VCaP (cell line): ENCODE data around the gene HDAC9.

Source experiments
- H3K27ac ChIP-seq: fragments of 450-650 bp; 2 replicates; pipeline ENCODE4 v1.5.1; 2017
- TF ChIP-seq, protein P1 (sequence below): fragments of 450-650 bp; conservative IDR thresholded peaks from 2 replicates; pipeline ENCODE4 v1.5.1; 2017; ENCODE audit warnings: mild to moderate bottlenecking, moderate library complexity

The HDAC9 gene

DNA sequence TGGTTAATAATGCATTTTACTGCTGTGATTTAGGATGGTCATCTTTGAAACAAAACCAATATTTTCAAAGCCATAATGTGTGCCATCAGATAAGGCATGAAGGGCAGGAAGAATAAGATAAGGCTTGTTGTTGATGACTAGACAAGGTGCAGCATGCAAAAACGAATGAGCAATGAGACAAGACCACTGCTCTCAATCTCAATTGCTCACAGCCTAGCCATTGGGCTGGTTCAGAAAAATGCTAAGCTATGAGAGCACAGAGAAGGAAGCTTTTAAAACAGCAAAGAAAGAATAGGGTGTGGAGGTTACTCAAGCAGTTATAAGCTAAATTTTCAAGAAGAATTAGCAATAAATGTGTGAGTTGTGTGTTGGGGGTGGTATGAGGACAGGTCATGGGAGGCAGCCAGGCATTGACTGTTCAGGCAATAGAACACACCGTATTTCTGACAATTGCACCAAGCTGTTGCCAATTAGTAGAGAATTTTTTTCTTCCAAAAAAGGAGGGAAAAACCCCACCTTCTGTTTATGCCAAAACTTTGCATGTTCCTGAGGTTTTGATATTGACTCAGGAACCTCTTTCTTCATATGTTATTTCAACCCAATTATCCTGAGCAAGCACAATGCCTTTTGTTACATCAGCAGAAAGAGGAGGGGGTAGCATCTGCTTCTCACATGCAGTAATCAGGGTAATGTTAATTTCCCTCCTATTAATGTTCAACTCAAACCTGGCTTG lies 276.5 kb downstream of the HDAC9 start:
- TF ChIP-seq, protein P1, sequence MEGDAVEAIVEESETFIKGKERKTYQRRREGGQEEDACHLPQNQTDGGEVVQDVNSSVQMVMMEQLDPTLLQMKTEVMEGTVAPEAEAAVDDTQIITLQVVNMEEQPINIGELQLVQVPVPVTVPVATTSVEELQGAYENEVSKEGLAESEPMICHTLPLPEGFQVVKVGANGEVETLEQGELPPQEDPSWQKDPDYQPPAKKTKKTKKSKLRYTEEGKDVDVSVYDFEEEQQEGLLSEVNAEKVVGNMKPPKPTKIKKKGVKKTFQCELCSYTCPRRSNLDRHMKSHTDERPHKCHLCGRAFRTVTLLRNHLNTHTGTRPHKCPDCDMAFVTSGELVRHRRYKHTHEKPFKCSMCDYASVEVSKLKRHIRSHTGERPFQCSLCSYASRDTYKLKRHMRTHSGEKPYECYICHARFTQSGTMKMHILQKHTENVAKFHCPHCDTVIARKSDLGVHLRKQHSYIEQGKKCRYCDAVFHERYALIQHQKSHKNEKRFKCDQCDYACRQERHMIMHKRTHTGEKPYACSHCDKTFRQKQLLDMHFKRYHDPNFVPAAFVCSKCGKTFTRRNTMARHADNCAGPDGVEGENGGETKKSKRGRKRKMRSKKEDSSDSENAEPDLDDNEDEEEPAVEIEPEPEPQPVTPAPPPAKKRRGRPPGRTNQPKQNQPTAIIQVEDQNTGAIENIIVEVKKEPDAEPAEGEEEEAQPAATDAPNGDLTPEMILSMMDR = no peak
- H3K27ac ChIP-seq = no peak overlapping the region

DNA sequence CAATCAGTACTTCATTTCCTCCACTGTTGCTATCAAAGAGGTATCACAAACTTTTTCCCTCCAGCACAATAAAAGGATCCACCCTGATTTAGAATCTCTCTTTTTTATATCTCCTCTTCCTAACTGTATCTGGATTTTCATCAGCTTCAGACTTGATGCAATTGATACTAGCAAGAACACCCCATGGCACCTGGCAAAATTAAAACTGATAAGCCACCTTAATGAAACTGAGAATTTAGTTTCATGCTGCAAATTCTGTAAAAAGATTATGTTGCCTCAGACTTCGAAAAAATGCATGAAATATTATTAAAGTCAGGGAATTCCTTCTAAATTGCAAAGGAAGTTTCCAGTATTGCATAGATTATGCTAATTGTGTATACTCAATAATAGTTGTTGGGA lies 277.0 kb downstream of the HDAC9 start:
- TF ChIP-seq, protein P1 = no peak
- no peak overlapping the region for H3K27ac ChIP-seq

DNA sequence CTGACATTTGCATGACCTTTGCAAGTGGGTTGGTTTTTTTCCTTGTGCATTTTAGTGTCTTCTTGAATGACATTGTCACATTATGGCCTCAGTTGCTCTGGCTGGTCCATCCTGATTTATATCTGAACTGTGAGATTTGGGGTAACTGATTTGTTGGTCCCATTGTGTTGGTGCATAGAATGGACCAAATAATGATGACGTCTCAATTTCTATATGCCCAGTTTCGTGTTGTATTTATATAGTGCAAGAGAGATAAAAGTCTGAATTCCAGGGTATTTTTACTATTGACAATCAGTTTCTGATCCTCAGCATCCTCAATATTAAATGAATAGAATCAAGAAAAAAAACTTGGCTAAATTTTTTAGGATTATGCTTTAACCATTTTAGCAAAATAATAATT lies 281.8 kb downstream of the HDAC9 start:
- TF ChIP-seq, protein P1 = no peak
- no peak overlapping the region for H3K27ac ChIP-seq

DNA sequence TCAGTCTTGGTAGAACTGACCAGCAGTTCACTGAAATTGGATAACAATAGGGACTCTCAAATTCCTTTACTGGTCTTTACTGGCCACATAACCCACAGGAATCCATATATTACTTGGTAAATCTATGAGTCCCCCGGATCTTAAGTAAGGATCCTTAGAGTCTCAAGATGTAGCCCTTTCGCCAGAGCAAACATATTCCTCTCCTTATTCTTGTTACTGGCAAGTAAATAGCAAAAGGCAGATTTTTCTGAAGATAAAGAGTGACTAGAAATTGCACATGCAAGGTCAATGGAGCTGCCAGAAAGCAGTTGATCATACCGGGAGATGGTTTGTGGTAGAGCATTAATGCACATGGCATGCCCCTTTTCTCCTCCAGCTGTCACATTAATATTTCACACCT lies 283.0 kb downstream of the HDAC9 start:
- TF ChIP-seq, protein P1 = no peak

DNA sequence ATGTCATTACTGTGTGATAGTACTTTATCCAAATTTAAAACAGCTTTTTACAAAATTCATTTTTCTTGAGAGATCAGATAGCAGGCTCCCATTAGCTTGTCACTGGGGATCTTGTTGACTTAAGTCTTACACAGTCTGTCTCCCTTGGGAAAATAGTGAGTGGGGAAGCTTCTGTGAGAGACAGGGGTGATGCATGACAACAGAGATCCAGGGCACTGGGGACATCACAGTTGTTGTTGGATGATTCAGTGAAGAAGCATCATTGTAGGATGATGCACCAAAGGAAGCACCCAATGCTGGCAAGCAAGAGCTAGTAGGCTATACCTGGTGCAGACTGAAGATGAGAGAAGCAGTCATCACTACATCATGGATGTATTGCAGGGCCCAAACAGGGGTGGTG lies 284.7 kb downstream of the HDAC9 start:
- TF ChIP-seq, protein P1 = no peak
- no peak overlapping the region for H3K27ac ChIP-seq

More for the DNA sequence above, 283.0 kb downstream of the HDAC9 start:
- no peak overlapping the region for H3K27ac ChIP-seq

DNA sequence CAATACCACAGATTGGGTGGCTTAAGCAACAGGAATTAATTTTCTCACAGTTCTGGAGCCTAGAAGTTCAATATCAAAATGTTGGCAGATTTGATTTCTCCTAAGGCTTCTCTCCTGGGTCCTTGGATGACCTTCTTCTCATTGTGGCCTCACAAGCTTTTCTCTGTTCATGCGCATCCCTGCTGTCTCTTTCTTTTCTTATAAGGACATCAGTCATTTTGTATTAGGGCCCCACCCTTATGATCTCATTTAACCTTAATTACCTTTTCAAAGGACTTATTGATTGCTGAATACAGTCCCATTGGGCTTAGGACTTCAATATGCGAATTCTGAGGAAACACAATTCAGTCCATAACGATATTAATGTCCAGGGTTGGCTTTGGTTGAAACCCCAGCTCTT lies 285.4 kb downstream of the HDAC9 start:
- TF ChIP-seq, protein P1 = no peak
- no peak overlapping the region for H3K27ac ChIP-seq

DNA sequence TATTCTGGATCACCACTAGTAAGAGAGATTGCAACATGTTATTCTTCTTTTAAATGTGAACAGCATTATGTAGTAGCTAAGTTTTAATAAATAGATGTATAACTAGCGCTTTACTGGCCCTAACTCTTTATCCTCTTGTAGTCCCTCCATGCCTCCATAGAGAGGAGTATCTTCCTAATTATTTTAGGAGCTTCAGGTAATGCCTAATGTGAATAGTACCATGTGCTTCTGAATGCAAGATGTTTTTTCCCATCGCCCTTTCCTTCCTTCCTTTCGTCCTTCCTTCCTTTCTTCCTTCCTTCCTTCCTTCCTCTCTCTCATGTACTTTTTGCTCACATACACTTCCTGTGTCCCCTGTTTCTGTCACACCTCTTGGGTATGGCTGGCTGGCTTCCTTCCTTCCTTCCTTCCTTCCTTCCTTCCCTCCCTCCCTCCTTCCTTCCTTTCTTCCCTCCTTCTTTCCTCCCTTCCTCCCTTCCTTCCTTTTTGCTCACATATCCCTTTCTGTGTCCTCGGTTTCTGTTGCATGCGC lies 290.7 kb downstream of the HDAC9 start:
- H3K27ac ChIP-seq = no peak overlapping the region
- TF ChIP-seq, protein P1 = no peak
